IPS-NIHi7 (cell line): ENCODE measurements around the gene NHLH1.

Experiments used
- DNase-seq: peaks from one replicate; pipeline ENCODE4 v3.0.0; 2012; ENCODE audit warnings: mixed read lengths; ENCODE audit errors: extremely low spot score

Gene NHLH1

DNA sequence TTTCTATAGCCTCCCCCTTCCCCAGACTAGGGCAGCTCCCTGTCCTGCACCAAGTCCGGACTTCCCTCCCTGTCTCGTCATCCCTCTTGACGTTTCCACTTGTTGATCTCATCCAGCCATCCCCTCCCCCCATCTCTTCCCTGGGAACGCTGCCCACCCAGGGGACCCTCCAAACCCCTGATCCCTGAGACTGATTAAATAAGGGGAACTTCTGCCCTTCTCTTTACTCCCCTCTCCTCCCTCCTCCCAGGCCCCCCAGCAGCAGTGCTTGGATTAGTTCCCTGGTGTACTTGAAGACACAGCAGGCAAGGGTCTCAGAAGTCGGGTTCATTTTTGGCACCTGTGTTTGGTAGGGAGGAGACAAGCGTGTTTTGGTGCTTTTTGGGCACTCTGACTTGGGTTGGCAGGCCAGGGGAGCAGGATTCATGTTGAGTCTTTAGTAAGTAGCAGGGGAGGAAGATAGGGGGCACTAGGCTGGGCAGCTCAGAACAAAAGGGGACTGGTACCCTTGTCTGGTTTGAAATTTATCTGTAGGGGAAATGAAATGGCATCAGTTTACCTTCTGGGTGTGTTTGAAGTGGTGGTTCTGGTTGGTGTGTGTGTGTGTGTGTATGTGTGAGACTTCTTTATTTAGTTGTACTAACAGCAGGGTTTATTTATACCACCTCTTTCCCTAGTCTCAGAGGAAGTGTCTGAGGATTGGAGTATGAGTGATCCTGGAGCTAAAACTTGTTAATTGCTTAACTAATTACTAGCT lies 44.6 kb downstream of the NHLH1 start:
- DNase-seq = no peak

DNA sequence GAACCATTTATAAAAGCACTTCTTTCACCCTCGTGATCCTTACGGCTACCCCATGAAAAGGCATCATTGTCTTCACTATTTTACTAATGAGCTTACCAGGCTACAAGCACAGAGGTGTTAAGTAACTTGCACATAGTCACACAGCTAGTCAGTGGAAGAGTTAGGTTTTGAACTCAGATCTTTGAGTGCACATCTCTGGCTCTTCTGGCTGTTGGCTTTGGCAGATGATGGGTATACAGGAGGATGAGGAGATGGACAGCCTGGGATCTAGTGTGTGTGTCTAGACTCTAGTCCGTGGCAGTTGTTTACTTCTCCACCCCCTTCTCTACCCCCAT lies 45.1 kb downstream of the NHLH1 start:
- no peak for DNase-seq

DNA sequence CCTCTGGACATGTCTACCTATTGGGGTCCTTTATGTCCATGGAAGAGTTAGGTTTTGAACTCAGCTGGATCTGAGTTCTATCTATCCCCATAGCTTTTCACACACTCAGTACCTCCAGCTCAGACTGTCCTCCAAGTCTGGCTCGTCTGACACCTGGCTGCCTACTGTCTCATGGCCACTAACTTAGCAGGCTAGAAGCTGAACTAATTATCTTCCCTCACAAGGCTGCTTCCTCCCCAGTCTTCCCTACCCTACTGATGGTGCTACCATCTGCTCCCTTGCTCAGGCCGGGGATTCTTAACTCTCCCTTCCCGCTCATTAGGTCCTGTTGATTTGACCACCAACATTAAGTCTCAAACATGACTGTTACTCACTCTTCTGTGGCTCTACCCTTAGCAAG lies 46.8 kb downstream of the NHLH1 start:
- DNase-seq = no peak

DNA sequence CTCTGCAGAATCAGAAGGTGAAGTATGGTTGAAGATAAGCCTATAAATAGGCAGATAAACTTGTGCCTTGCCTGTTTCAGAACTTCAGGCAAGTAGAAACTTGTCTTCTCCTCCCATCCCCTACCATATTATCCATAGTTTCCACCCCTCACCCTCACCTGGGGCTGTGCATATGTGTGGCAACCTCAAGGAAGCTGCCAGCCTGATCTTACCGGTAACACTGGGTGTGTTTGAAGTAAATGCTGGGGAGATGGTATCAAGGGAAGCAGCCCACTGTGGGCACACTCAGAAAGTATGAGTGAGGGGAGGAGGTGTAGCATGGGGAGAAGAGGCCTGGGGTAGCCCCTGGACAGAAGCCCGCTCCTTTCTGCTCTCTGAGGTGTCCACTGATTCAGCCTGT lies 48.0 kb downstream of the NHLH1 start:
- DNase-seq = no peak

DNA sequence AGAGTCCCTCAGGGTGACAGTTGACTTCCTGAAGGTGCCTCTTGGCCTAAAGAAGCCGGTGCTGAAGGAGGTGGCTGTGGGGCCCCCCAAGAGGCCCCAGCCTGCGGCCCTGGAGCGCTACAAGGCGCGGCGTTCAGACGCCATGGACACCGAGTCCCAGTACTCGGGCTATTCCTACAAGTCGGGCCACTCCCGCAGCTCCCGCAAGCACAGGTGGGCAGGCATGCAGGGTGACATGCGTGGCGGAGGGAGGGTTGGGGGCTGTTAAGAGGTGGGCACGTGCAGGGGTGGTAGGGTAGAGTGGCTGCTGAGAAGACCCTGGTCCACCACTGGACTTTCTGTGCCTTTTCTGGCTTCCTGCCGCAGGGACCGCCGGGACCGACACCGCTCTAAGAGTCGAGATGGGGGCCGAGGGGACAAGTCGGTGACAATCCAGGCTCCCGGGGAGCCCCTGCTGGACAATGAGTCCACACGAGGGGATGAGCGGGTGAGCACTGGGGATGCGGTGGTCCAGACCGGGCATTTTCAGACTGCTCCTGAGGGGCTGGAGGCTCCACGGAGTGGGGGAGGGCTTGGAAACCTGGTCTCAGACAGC lies 48.9 kb downstream of the NHLH1 start:
- DNase-seq = no peak

DNA sequence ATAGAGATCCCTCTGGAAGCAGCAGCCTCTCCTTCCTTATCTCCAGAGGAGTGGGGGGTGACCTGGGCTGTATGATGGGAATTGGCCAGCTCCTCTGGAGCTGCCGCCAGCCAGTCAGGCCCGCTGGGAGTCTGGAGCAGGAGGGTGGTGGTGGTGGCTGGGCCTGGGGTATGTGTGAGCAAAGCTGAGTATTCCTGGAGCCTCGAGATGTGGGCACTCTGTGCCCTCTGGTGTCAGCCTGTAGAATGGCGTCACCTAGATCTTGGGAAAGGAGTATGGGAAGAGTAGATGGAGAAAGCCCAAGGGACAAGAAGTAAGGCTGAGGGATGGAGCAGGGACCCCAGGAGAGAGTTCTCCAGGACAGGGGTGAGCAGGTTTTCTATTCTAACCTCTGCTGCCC lies 49.5 kb downstream of the NHLH1 start:
- DNase-seq = peak; percentile 79

DNA sequence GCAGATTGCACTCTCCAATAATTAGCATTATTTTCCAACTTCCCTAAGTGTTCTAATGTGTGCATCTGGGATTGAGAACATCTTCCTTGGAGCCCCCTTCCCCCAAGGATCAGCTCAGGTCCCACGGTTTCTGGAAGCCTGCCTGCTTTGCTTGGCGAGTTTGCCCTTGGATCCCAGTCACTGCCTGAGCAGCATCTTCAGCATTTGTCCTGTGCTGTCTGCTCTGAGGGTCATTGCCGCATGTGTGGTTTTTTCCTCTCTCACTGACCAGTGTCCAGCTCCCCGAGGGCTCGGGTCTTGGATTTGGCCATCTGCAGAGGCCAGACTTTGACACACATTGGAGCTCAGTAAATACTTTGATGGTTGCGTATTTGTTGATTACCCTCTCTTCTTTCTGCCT lies 51.6 kb downstream of the NHLH1 start:
- no peak for DNase-seq

DNA sequence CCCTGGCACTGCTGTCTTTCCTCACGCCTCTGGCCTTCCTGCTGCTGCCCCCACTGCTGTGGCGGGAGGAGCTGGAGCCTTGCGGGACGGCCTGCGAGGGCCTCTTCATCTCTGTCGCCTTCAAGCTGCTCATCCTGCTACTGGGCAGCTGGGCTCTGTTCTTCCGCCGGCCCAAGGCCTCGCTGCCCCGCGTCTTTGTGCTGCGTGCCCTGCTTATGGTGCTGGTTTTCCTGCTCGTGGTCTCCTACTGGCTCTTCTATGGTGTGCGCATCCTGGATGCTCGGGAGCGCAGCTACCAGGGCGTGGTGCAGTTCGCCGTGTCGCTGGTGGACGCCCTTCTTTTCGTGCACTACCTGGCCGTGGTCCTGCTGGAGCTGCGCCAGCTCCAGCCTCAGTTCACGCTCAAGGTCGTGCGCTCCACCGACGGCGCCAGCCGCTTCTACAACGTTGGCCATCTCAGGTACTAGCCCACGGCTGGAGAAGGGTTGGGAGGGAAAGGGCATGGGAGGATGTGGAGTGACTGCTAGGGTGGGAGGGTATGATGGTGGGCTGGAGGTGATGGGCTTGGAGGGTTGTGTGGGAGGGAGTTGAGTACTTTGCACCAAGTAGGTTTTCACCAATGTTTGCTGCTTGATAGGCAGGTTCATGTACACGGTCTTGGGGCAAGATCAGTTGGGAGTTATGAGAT lies 52.4 kb downstream of the NHLH1 start:
- no peak for DNase-seq

DNA sequence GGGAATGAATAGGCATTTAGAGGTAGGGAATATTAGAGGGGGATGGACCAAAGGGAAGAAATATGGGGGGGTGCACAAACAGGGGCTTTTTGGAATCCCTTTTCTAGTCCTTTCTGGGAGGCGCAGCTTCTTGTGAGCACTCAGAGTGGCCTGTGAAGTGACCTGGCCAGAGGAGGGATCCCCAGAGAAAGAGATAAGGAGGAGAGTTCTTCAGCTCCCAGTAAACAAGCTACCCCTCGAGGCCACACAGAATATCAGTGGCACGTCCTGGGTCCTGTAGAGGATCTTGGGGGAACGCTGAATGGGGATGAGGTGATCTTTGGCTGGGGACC lies 52.9 kb downstream of the NHLH1 start:
- no peak for DNase-seq

DNA sequence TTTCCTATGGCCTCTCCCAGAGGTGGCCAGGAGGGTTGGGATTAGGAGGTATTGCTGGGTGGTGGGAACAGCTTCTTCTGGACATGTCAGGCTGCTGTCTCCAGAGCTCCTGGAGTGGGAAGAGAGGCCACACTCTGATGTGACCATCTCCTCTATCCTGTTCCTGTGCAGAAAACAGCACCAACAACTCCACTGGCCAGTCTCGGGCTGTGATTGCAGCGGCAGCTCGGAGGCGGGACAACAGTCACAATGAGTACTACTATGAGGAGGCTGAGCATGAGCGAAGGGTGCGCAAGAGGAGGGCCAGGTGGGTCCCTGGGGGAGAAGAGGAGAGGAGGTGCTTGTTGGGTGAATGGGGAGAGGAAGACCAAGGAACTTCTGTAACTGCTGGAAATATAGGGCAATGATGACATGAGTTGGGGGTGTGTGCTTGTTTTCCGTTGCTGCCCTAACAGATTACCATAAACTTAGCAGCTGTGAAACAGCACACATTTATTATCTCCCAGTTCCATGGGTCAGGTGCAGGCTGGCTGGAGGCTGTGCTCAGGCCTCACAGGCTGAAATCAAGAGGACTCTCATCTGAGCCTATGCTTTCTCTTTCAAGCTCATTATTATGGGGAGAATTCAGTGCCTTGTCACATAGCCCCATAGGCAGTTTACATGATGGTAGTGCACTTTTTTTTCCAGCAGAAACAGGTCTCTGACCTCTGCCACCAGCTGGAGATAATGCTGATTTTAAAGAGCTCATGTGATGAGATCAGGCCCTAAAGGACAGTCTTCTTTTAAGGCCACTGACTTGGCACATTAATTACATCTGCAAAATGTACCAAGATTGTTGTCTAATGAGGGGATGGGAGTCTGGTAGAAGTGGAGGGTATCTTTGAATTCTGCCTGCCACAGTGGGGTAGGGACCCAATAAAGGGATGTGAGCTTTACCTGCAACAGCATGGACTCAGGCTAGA lies 54.3 kb downstream of the NHLH1 start:
- no peak for DNase-seq

DNA sequence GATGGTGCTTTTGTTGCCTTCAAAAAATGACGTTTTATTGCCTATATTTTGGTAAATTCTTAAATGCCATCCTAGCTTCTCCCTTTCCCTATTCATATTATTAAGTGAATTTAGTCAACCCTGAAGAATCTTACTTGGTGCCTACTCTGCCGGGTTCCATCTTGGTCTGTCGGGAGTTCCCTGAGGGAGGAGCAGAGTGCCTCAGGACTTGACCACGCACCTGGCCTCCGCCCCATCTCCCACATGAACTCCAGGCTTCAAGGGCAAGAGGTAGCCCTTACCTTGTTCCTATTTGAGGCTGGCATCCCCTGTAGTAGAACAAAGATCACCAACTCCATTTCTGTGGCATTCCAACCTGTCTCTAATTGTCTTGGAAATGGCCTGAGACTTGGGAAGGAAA lies 55.0 kb downstream of the NHLH1 start:
- DNase-seq = no peak
